Skeletal muscle tissue (tissue), 4 donors: ENCODE data around the gene CSGALNACT2. TPM values are rescaled to one million over a fixed set of nuclear protein-coding genes. Genes with fewer than 3 reads are reported as not detected.
"Not testable (repeated sequence)": the region's sequence is repeated elsewhere in the genome, so short reads cannot be mapped to it uniquely, and the experiment has no call there.

Experiments
- H3K27ac ChIP-seq: one replicate; pipeline ENCODE4 v1.7.0; 2013; ENCODE audit warnings: mild to moderate bottlenecking, low read depth, low read length, inconsistent platforms
- H3K27me3 ChIP-seq, 3 donors: one replicate each; pipeline ENCODE4 v1.7.0; 2013; ENCODE audit warnings: low read length in 3 of 3; ENCODE audit not compliant: control insufficient read depth in 3 of 3, insufficient read depth in 3 of 3
- H3K36me3 ChIP-seq, 3 donors: one replicate each; pipeline ENCODE4 v1.7.0; 2013; ENCODE audit warnings: low read length in 3 of 3; ENCODE audit not compliant: control insufficient read depth in 3 of 3, insufficient read depth in 3 of 3
- H3K4me1 ChIP-seq, 3 donors: one replicate each; pipeline ENCODE4 v1.7.0; 2013; ENCODE audit warnings: low read length in 3 of 3, mild to moderate bottlenecking in 3 of 3; ENCODE audit not compliant: control insufficient read depth in 3 of 3, insufficient read depth in 3 of 3
- H3K4me3 ChIP-seq, 3 donors: one replicate each; pipeline ENCODE4 v1.7.0; 2013; ENCODE audit warnings: low read length in 3 of 3
- H3K9ac ChIP-seq, 3 donors: one replicate each; pipeline ENCODE4 v1.7.0; 2013; ENCODE audit warnings: low read length in 3 of 3, mild to moderate bottlenecking in 3 of 3, moderate library complexity in 2 of 3, low read depth in 1 of 3
- H3K9me3 ChIP-seq, 3 donors: one replicate each; pipeline ENCODE4 v1.7.0; 2013; ENCODE audit warnings: low read length in 3 of 3; ENCODE audit not compliant: control insufficient read depth in 3 of 3
- total RNA-seq: library from RNA; depleted of rRNA; stranded (reverse); fragments of >200 nt; gene quantifications from one replicate; pipeline ENCODE4 v1.2.3, GENCODE V29; 2014
- donor health status: Osteomylitis.

CSGALNACT2 gene
- 24.0 TPM for total RNA-seq

DNA sequence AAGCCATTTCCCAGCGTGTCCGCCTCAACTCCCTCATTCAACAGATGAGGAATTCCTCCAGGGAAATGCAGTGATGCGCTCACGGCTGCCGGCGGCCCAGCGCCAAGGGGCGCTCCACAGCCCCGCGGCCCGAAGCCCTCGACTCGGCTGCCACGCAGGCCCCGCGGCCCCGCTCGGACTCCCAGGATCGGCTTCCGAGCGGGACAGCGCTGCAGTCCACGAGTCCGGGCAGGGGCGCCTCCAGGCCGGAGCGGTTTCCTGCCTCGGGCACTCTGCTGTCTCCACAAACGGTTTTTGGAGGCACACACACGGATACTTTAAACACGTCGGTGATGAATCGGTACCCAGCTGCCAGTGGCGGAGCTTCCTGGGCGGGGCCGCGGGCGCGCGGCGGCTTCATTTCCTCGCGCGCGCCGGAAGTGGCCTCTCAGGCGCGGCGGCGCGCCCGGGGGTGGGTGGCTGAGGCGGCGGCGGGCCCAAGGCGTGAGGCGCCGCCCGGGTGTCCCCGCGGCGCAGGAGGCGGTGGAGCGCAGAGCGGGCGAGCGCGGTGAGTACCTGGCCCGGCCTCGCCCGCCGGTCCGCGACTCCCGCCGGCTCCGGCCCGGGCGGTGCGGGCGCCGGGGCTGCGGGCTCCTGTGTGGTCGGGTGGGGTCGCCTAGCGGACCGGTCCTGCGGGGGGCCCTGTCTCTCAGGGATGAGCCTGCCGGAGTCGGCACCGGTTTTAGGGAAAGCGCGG is at the start of gene CSGALNACT2:
Gene CSGALNACT2 (plus strand): TSS at position 425 of the 736 bp plus-strand sequence. CDS start 16,705 bp downstream, outside the sequence.
- no peaks in the 10 kb centered on the region for H3K27me3 ChIP-seq
- peak within 1 kb of the TSS; percentile 90 to 94 (median 92) for H3K4me3 ChIP-seq
- peak within 1 kb of the TSS; percentile 85 to 94 (median 87) for H3K9ac ChIP-seq
- peaks cover 0 to 2% (median 0%) of the 10 kb centered on the region in 3 donors for H3K36me3 ChIP-seq
- peaks cover 8 to 14% (median 13%) of the 10 kb centered on the region in 3 donors for H3K4me1 ChIP-seq
- peak within 1 kb of the TSS; percentile 94 for H3K27ac ChIP-seq
- H3K9me3 ChIP-seq = no peaks in the 10 kb centered on the region

DNA sequence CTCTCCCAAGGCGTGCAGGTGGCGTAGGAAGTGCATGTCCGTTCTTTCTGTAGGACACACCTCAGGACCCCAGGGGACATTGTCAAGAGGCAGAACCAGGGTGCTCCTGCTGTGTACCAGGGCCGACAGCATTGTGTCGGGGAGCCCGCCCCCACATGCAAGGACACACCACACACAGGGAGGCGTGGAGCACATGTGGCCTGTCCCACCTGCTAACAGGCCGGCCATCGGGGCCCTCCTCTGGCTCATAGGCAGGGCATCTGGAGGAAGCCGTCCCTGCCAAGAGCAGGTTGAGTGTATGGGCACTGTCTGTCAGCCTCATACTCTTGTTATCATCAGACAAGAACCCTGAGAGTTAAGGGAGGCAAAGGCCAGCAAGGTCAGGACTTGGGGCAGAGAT is 48.7 kb upstream of the CSGALNACT2 start:
- no peaks in the 10 kb centered on the region for H3K9me3 ChIP-seq
- no peak overlapping the region for H3K27ac ChIP-seq
- peaks cover 0 to 31% (median 17%) of the 10 kb centered on the region in 3 donors for H3K27me3 ChIP-seq
- H3K9ac ChIP-seq = no peak overlapping the region
- H3K4me1 ChIP-seq = no peaks in the 10 kb centered on the region
- H3K4me3 ChIP-seq = no peak overlapping the region
- no peaks in the 10 kb centered on the region for H3K36me3 ChIP-seq

GRCh38 chr10:43090188-43090587 is 48.1 kb upstream of the CSGALNACT2 start:
- Histone ChIP-seq H3K27me3 (peaks cover 0 to 31% (median 15%) of the 10 kb centered on the region in 3 donors), H3K36me3 (no peaks in the 10 kb centered on the region), H3K4me1 (no peaks in the 10 kb centered on the region), H3K9me3 (no peaks in the 10 kb centered on the region), H3K9ac (no peak overlapping the region), H3K4me3 (no peak overlapping the region), H3K27ac (no peak overlapping the region)

GRCh38 chr10:43090664-43091063 is 47.6 kb upstream of the CSGALNACT2 start:
- Histone ChIP-seq H3K4me3 (no peak overlapping the region), H3K36me3 (no peaks in the 10 kb centered on the region), H3K9me3 (no peaks in the 10 kb centered on the region), H3K4me1 (no peaks in the 10 kb centered on the region), H3K27me3 (peaks cover 0 to 31% (median 13%) of the 10 kb centered on the region in 3 donors), H3K27ac (no peak overlapping the region), H3K9ac (peak overlapping the region in 1 of 3 donors; percentile 33)

GRCh38 chr10:43091846-43092245 is 46.4 kb upstream of the CSGALNACT2 start:
- Histone ChIP-seq H3K9ac (no peak overlapping the region), H3K4me3 (no peak overlapping the region), H3K27ac (no peak overlapping the region), H3K36me3 (no peaks in the 10 kb centered on the region), H3K9me3 (no peaks in the 10 kb centered on the region), H3K27me3 (peaks cover 0 to 31% (median 13%) of the 10 kb centered on the region in 3 donors), H3K4me1 (no peaks in the 10 kb centered on the region)

DNA sequence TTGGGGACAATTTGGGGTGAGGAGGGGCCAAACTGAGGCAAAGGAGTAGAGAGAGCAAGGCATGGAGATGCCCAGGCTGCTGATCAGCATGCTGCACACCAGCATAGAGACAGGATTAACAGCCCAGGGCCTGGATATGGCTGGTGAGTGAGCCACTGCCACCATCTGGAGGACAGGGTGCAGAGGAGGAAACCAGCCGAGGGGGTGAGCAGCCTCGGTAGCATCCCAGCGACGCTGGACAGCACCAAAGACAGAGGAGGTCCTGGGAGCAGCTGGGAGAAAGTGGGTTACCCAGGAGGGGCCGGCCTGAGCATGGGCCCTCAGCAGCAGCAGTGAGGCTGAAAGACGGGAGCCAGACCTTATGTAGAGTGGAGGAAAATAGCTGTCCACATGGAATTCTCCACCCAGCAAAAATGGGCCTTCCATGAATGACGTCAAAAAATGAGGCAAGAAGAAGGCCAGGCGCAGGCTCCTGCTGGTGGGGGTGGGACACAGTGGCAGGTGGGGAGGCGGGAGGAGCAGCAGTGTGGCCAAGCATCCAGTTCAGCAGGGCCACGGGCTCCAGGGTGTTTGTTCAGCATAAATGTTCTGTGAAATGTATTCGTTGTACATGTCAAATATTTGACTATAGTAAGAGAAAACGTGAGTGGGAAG is 44.7 kb upstream of the CSGALNACT2 start:
- Histone ChIP-seq H3K4me1 (no peaks in the 10 kb centered on the region), H3K27ac (no peak overlapping the region), H3K36me3 (no peaks in the 10 kb centered on the region), H3K27me3 (peaks cover 0 to 26% (median 13%) of the 10 kb centered on the region in 3 donors), H3K9ac (no peak overlapping the region), H3K9me3 (no peaks in the 10 kb centered on the region), H3K4me3 (no peak overlapping the region)

- no peaks in the 10 kb centered on the region for H3K4me1 ChIP-seq
- H3K9me3 ChIP-seq = no peaks in the 10 kb centered on the region
- H3K4me3 ChIP-seq = no peak overlapping the region
- H3K27ac ChIP-seq = no peak overlapping the region
- peaks cover 0 to 21% (median 10%) of the 10 kb centered on the region in 3 donors for H3K27me3 ChIP-seq
- H3K36me3 ChIP-seq = no peaks in the 10 kb centered on the region
- H3K9ac ChIP-seq = no peak overlapping the region
Observed at GRCh38 chr10:43094085-43094484, 44.2 kb upstream of the CSGALNACT2 start.

DNA sequence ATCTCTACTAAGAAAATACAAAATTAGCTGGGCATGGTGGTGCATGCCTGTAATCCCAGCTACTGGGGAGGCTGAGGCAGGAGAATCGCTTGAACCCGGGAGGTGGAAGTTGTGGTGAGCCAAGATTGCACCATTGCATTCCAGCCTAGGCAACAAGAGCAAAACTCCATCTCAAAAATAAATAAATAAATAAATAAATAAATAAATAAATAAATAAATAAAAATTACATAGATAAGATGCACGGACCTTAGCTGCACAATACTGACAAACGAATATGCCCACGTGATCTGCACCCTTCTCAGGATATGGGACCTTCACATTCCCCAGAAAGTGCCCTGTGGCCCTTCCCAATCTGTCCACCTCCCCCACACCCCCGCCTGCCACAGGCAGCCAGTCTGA is 38.9 kb upstream of the CSGALNACT2 start:
- peaks cover 0 to 17% (median 0%) of the 10 kb centered on the region in 3 donors for H3K27me3 ChIP-seq
- not testable (repeated sequence) for H3K36me3 ChIP-seq, H3K9ac ChIP-seq, H3K4me3 ChIP-seq, H3K9me3 ChIP-seq, H3K27ac ChIP-seq, H3K4me1 ChIP-seq

GRCh38 chr10:43099928-43100327 is 38.3 kb upstream of the CSGALNACT2 start:
- peaks cover under 1 to 5% (median 2%) of the 10 kb centered on the region in 3 donors for H3K4me1 ChIP-seq
- no peaks in the 10 kb centered on the region for H3K9me3 ChIP-seq
- H3K27me3 ChIP-seq = peaks cover 0 to 13% (median 5%) of the 10 kb centered on the region in 3 donors
- H3K4me3 ChIP-seq = no peak overlapping the region
- no peak overlapping the region for H3K9ac ChIP-seq
- H3K27ac ChIP-seq = no peak overlapping the region
- H3K36me3 ChIP-seq = no peaks in the 10 kb centered on the region

GRCh38 chr10:43100366-43100765 is 37.9 kb upstream of the CSGALNACT2 start:
- H3K9me3 ChIP-seq = no peaks in the 10 kb centered on the region
- no peak overlapping the region for H3K27ac ChIP-seq
- H3K27me3 ChIP-seq = peaks cover 0 to 16% (median 7%) of the 10 kb centered on the region in 3 donors
- no peak overlapping the region for H3K9ac ChIP-seq
- peaks cover 5 to 9% (median 6%) of the 10 kb centered on the region in 3 donors for H3K4me1 ChIP-seq
- H3K36me3 ChIP-seq = no peaks in the 10 kb centered on the region
- no peak overlapping the region for H3K4me3 ChIP-seq
